K562 (cell line): ENCODE results near the gene MYL5. TPM values are rescaled to one million over a fixed set of nuclear protein-coding genes. Genes with fewer than 3 reads are reported as not detected.

Source experiments
- ATAC-seq: fragments of 200-7000 bp; cut with Tn5 transposase; 3 replicates; pipeline ENCODE4 v1.9.1; 2020; ENCODE audit warnings: moderate library complexity
- BruUV-seq: library from RNA; stranded (reverse); fragments of 400-500 nt; replicated peaks from 2 replicates; lab custom pipeline; 2021; lab: Mats Ljungman, UMichigan
- CTCF ChIA-PET: fragments of 300-600 bp; formaldehyde crosslinking; extraction: SDS; loops from one replicate; lab custom pipeline; 2021; ENCODE audit warnings: low intra/inter-chr PET ratio; lab: Yijun Ruan, JAX
- POLR2A ChIA-PET: fragments of 300-600, 350-650 bp; sonication (Branson Sonifier 250); formaldehyde crosslinking; extraction: SDS; loops from one replicate; lab custom pipeline; 2021; ENCODE audit warnings: antibody characterized with exemption, inconsistent platforms; lab: Yijun Ruan, JAX
- DNase-seq, 4 experiments: peaks; one replicate each; pipeline versions ENCODE4 v3.0.0 to v3.0.0-alpha.2; 2011 to 2018; ENCODE audit warnings: low spot score in 3 of 4, mixed read lengths in 3 of 4; ENCODE audit errors: extremely low read depth in 1 of 4
- FAIRE-seq: peaks from 2 replicates; lab custom pipeline; 2011; peaks lifted over from hg19 to GRCh38; lab: Jason Lieb, UNC
- H2AFZ ChIP-seq: 2 replicates; pipeline ENCODE4 v1.6.0; 2011; ENCODE audit warnings: low read depth, low read length, control low read depth, inconsistent platforms
- H3K27ac ChIP-seq: fragments of 200-600 bp; 3 replicates; pipeline ENCODE4 v1.8.0; 2011; ENCODE audit warnings: low read depth, mild to moderate bottlenecking, control low read depth, inconsistent platforms, low read length, moderate library complexity, mixed read lengths; ENCODE audit errors: extremely low read depth
- H3K27me3 ChIP-seq, 2 experiments: fragments of 300-600 bp in 1 of 2; 2 replicates in 1 of 2; 3 replicates in 1 of 2; pipeline versions ENCODE4 v1.6.0 to v1.8.0; 2011; ENCODE audit warnings: inconsistent platforms in 2 of 2, low read length in 2 of 2, mild to moderate bottlenecking in 1 of 2, mixed read lengths in 1 of 2, moderate library complexity in 1 of 2; ENCODE audit not compliant: control insufficient read depth in 2 of 2, insufficient read depth in 2 of 2
- H3K36me3 ChIP-seq: fragments of 300-600 bp; 3 replicates; pipeline ENCODE4 v1.8.0; 2011; ENCODE audit warnings: mild to moderate bottlenecking, low read length, inconsistent platforms; ENCODE audit not compliant: control insufficient read depth, insufficient read depth
- H3K4me1 ChIP-seq, 2 experiments: fragments of 200-600 bp in 1 of 2; replicated peaks in 1 of 2; 2 replicates in 1 of 2; 3 replicates in 1 of 2; pipeline versions ENCODE4 v1.5.1 to v1.8.0; 2011; ENCODE audit warnings: inconsistent platforms in 2 of 2, low read length in 2 of 2, mild to moderate bottlenecking in 1 of 2, mixed read lengths in 1 of 2, moderate library complexity in 1 of 2; ENCODE audit not compliant: control insufficient read depth in 2 of 2, insufficient read depth in 2 of 2
- H3K4me2 ChIP-seq: 2 replicates; pipeline ENCODE4 v1.6.1; 2011; ENCODE audit warnings: low read length, control low read depth, inconsistent platforms, mixed read lengths; ENCODE audit not compliant: insufficient read depth
- H3K4me3 ChIP-seq: fragments of 200-600 bp; sonication (generic), shearing (Covaris generic); 2 replicates; pipeline ENCODE4 v1.5.1; 2016; ENCODE audit warnings: control low read depth, inconsistent platforms
- H3K79me2 ChIP-seq: fragments of 200-600 bp; 3 replicates; pipeline ENCODE4 v1.8.0; 2011; ENCODE audit warnings: low read length, inconsistent platforms; ENCODE audit not compliant: control insufficient read depth, insufficient read depth
- H3K9ac ChIP-seq, 2 experiments: 2 replicates each; pipeline versions ENCODE4 v1.6.0 to v1.6.1; 2011; ENCODE audit warnings: low read depth in 2 of 2, low read length in 2 of 2, control low read depth in 1 of 2, inconsistent platforms in 1 of 2, mild to moderate bottlenecking in 1 of 2, mixed read lengths in 1 of 2; ENCODE audit not compliant: insufficient read depth in 1 of 2
- H3K9me1 ChIP-seq: one replicate; pipeline ENCODE4 v1.6.0; 2011; ENCODE audit warnings: inconsistent platforms, mild to moderate bottlenecking, low read length, moderate library complexity; ENCODE audit not compliant: control insufficient read depth, insufficient read depth
- H3K9me3 ChIP-seq: replicated peaks from 2 replicates; pipeline ENCODE4 v1.5.1; 2011; ENCODE audit warnings: low read depth, low read length, inconsistent platforms; ENCODE audit not compliant: control insufficient read depth, insufficient read depth
- H4K20me1 ChIP-seq: replicated peaks from 2 replicates; pipeline ENCODE4 v1.6.1; 2011; ENCODE audit warnings: low read length, inconsistent platforms, mixed read lengths; ENCODE audit not compliant: control insufficient read depth, insufficient read depth
- ELF1 ChIP-seq: fragments of 200-800 bp; sonication (Bioruptor generic); IDR thresholded peaks from 2 replicates; pipeline ENCODE4 v1.6.1; 2016; ENCODE audit warnings: missing genetic modification characterization, missing compliant biosample characterization
- KLF10 ChIP-seq: fragments of 250-450 bp; sonication (Bioruptor Pico); IDR thresholded peaks from 2 replicates; pipeline ENCODE4 v1.6.1; 2021; ENCODE audit warnings: matching md5 sums
- MYNN ChIP-seq, 2 experiments: sonication (generic); formaldehyde crosslinking in 1 of 2; IDR thresholded peaks; 2 replicates each; pipeline versions ENCODE4 v1.5.0 to v1.6.1; 2016 to 2020; ENCODE audit warnings: antibody characterized with exemption in 1 of 2, missing genetic modification reagents in 1 of 2
- NCOR1 ChIP-seq: fragments of 450-650 bp; IDR thresholded peaks from 2 replicates; pipeline ENCODE4 v1.6.1; 2016; ENCODE audit warnings: mild to moderate bottlenecking, moderate library complexity
- SMAD4 ChIP-seq: fragments of 250-450 bp; sonication (Bioruptor Pico); conservative IDR thresholded peaks from 2 replicates; pipeline ENCODE4 v1.8.0; 2021; ENCODE audit warnings: inconsistent platforms, mild to moderate bottlenecking, moderate library complexity
- SRF ChIP-seq, 2 experiments: fragments of 250-450, 450-650 bp in 1 of 2; sonication (Bioruptor Pico) in 1 of 2; sonication (generic) in 1 of 2; formaldehyde crosslinking; IDR thresholded peaks; 2 replicates each; pipeline versions ENCODE4 v1.5.0 to v1.5.1; 2020 to 2022; ENCODE audit warnings: mild to moderate bottlenecking in 1 of 2, missing genetic modification reagents in 1 of 2
- TAF15 ChIP-seq: fragments of 200-400 bp; formaldehyde crosslinking; IDR thresholded peaks from 2 replicates; pipeline ENCODE4 v1.6.1; 2017; ENCODE audit warnings: mild to moderate bottlenecking, low read depth, low read length, moderate library complexity
- TRIM24 ChIP-seq, 2 experiments: fragments of 450-650 bp; IDR thresholded peaks; 2 replicates each; pipeline ENCODE4 v1.6.1; 2016
- ZNF324 ChIP-seq: fragments of 250-450 bp; sonication (Bioruptor Pico); IDR thresholded peaks from 2 replicates; pipeline ENCODE4 v1.4.0; 2020; ENCODE audit warnings: mild to moderate bottlenecking
- ZNF57 ChIP-seq: fragments of 450-650 bp; formaldehyde crosslinking; IDR thresholded peaks from 2 replicates; pipeline ENCODE4 v1.4.0; 2020; ENCODE audit warnings: mild to moderate bottlenecking, moderate library complexity
- ZNF695 ChIP-seq: fragments of 450-650 bp; formaldehyde crosslinking; IDR thresholded peaks from 2 replicates; pipeline ENCODE4 v1.4.0; 2020; ENCODE audit warnings: mild to moderate bottlenecking, moderate library complexity
- WGBS: fragments of 100-300 bp; shearing (Covaris generic); methylation state at CpG from one replicate; pipeline ENCODE4 v1.1.6; 2016; ENCODE audit warnings: low coverage, mixed read lengths; ENCODE audit not compliant: insufficient coverage; ENCODE audit errors: missing lambda C conversion rate; 5-methylcytosine and 5-hydroxymethylcytosine counted together
- in situ Hi-C: fragments of 300-500 bp; cut with MboI; formaldehyde crosslinking; loops from 4 replicates; pipeline ENCODE4 v1.15.0; 2018; ENCODE audit warnings: inconsistent platforms, mixed read lengths
- intact Hi-C: fragments of 100-400 bp; cut with micrococcal nuclease; formaldehyde crosslinking; loops from 2 replicates; pipeline ENCODE4 v1.14.2; 2022
- polyA plus RNA-seq, 8 experiments: library from polyadenylated mRNA; depleted of rRNA in 4 of 8; stranded (reverse) in 5 of 8; unstranded in 3 of 8; fragments of >200 nt; fragmentation: Nextera tagmentation in 2 of 8; fragmentation: Illumina TruSeq in 1 of 8; extraction: Ambion mirVana in 2 of 8; extraction: Trizol in 1 of 8; gene quantifications; 2 replicates each; pipeline versions ENCODE4 v1.2.1 to v1.2.3, GENCODE V29; 2011 to 2014; ENCODE audit warnings: inconsistent platforms in 1 of 8, missing spikeins in 1 of 8
- total RNA-seq, 7 experiments: library from RNA; depleted of rRNA in 6 of 7; stranded (reverse); fragments of >200 nt in 6 of 7; fragmentation: Illumina TruSeq in 2 of 7; extraction: Trizol in 2 of 7; gene quantifications; 2 replicates each; pipeline versions ENCODE4 v1.2.1 to v1.2.3, GENCODE V29; 2011 to 2021; ENCODE audit warnings: low replicate concordance in 1 of 7
- TF ChIP-seq, protein P1 (sequence below): IDR thresholded peaks from 3 replicates; pipeline ENCODE4 v1.6.1; 2011; ENCODE audit warnings: borderline replicate concordance, mild to moderate bottlenecking, moderate library complexity; ENCODE audit not compliant: insufficient read length; ENCODE audit errors: extremely low read depth
- TF ChIP-seq, protein P2 (sequence below): fragments of 450-650 bp; IDR thresholded peaks from 2 replicates; pipeline ENCODE4 v1.6.1; 2018; ENCODE audit not compliant: partially characterized antibody
- TF ChIP-seq, protein P3 (sequence below): sonication (generic); formaldehyde crosslinking; IDR thresholded peaks from 2 replicates; pipeline ENCODE4 v1.8.1; 2023; ENCODE audit warnings: mild to moderate bottlenecking, missing genetic modification reagents

The MYL5 gene
- total and polyA plus RNA-seq, 9 of the 15 experiments (the other 6 are each of a cell fraction or from before 2014, with no cell fraction given): 1.4 to 10.0 (median 4.1) TPM

DNA sequence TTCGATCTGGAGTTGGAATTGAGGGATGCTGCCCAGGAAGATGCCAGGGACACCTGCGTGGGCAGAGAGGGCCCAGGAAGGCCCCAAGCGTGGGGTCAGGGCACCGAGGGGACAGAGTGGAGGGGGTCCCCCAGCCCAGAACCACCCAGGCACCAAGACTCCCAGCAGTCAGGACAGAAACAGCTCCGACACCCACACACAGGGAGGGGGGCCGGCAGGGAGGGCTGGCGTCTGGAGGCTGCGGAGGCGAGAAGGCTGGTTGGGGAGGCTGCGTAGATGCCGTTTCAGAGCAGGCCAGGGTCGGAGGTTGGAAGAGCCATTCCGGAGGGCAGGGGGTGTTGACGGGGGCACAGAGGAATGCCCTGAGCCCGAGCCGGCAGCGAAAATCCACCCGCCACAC is 23.9 kb upstream of the MYL5 start:
- ChIA-PET CTCF (no interaction called here), POLR2A (no interaction called here)
- Histone ChIP-seq H3K4me1 (peaks cover 0 to 64% of the 10 kb centered on the region in 2 experiments; a peak in 2 of 5 replicates), H3K27me3 (peaks cover 40 to 86% of the 10 kb centered on the region in 2 experiments; a peak in 4 of 5 replicates), H3K4me3 (no peak overlapping the region), H3K9ac (no peak overlapping the region), H3K27ac (no peak overlapping the region), H3K36me3 (no peaks in the 10 kb centered on the region), H4K20me1 (no peaks in the 10 kb centered on the region), H3K9me3 (no peaks in the 10 kb centered on the region), H3K4me2 (no peak overlapping the region), H3K79me2 (no peaks in the 10 kb centered on the region), H3K9me1 (no peaks in the 10 kb centered on the region), H2AFZ (no peak overlapping the region)
- BruUV-seq: no TSS peak
- ATAC-seq: no peak
- 13% methylated on average over 15 of the region's 18 CpGs for WGBS
- intact Hi-C loops: no loop called here
- no peak for FAIRE-seq
- in situ Hi-C loops: no loop called here
- DNase-seq: no peak
- TF ChIP-seq ZNF695 (CRISPR knock-in tag) (no peak), ZNF57 (CRISPR knock-in tag) (no peak), TRIM24 (IDR thresholded peaks at IDR 0.05) (no peak), MYNN (IDR thresholded peaks at IDR 0.05) (no peak), MYNN (CRISPR knock-in tag; IDR thresholded peaks at IDR 0.05) (no peak), KLF10 (no peak), TAF15 (no peak), ELF1 (no peak), SMAD4 (no peak), SRF (CRISPR knock-in tag; IDR thresholded peaks at IDR 0.05) (no peak), ZNF324 (CRISPR knock-in tag) (no peak), NCOR1 (no peak)
- TF ChIP-seq, protein P1, sequence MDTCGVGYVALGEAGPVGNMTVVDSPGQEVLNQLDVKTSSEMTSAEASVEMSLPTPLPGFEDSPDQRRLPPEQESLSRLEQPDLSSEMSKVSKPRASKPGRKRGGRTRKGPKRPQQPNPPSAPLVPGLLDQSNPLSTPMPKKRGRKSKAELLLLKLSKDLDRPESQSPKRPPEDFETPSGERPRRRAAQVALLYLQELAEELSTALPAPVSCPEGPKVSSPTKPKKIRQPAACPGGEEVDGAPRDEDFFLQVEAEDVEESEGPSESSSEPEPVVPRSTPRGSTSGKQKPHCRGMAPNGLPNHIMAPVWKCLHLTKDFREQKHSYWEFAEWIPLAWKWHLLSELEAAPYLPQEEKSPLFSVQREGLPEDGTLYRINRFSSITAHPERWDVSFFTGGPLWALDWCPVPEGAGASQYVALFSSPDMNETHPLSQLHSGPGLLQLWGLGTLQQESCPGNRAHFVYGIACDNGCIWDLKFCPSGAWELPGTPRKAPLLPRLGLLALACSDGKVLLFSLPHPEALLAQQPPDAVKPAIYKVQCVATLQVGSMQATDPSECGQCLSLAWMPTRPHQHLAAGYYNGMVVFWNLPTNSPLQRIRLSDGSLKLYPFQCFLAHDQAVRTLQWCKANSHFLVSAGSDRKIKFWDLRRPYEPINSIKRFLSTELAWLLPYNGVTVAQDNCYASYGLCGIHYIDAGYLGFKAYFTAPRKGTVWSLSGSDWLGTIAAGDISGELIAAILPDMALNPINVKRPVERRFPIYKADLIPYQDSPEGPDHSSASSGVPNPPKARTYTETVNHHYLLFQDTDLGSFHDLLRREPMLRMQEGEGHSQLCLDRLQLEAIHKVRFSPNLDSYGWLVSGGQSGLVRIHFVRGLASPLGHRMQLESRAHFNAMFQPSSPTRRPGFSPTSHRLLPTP: no peak
- TF ChIP-seq, protein P2, sequence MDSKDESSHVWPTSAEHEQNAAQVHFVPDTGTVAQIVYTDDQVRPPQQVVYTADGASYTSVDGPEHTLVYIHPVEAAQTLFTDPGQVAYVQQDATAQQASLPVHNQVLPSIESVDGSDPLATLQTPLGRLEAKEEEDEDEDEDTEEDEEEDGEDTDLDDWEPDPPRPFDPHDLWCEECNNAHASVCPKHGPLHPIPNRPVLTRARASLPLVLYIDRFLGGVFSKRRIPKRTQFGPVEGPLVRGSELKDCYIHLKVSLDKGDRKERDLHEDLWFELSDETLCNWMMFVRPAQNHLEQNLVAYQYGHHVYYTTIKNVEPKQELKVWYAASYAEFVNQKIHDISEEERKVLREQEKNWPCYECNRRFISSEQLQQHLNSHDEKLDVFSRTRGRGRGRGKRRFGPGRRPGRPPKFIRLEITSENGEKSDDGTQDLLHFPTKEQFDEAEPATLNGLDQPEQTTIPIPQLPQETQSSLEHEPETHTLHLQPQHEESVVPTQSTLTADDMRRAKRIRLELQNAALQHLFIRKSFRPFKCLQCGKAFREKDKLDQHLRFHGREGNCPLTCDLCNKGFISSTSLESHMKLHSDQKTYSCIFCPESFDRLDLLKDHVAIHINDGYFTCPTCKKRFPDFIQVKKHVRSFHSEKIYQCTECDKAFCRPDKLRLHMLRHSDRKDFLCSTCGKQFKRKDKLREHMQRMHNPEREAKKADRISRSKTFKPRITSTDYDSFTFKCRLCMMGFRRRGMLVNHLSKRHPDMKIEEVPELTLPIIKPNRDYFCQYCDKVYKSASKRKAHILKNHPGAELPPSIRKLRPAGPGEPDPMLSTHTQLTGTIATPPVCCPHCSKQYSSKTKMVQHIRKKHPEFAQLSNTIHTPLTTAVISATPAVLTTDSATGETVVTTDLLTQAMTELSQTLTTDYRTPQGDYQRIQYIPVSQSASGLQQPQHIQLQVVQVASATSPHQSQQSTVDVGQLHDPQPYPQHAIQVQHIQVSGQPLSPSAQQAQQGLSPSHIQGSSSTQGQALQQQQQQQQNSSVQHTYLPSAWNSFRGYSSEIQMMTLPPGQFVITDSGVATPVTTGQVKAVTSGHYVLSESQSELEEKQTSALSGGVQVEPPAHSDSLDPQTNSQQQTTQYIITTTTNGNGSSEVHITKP: no peak
- TF ChIP-seq, protein P3, sequence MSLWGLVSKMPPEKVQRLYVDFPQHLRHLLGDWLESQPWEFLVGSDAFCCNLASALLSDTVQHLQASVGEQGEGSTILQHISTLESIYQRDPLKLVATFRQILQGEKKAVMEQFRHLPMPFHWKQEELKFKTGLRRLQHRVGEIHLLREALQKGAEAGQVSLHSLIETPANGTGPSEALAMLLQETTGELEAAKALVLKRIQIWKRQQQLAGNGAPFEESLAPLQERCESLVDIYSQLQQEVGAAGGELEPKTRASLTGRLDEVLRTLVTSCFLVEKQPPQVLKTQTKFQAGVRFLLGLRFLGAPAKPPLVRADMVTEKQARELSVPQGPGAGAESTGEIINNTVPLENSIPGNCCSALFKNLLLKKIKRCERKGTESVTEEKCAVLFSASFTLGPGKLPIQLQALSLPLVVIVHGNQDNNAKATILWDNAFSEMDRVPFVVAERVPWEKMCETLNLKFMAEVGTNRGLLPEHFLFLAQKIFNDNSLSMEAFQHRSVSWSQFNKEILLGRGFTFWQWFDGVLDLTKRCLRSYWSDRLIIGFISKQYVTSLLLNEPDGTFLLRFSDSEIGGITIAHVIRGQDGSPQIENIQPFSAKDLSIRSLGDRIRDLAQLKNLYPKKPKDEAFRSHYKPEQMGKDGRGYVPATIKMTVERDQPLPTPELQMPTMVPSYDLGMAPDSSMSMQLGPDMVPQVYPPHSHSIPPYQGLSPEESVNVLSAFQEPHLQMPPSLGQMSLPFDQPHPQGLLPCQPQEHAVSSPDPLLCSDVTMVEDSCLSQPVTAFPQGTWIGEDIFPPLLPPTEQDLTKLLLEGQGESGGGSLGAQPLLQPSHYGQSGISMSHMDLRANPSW (CRISPR knock-in tag): no peak
